Glutamatergic neuron (in vitro differentiated cells): ENCODE data around the gene BRWD1. TPM values are rescaled to one million over a fixed set of nuclear protein-coding genes. Genes with fewer than 3 reads are reported as not detected.

ENCODE experiments used
- DNase-seq: peaks from one replicate; pipeline ENCODE4 v3.0.0; 2022
- H3K27ac Mint-ChIP-seq: one replicate; pipeline ENCODE4 v1.8.0; 2020; ENCODE audit warnings: mild to moderate bottlenecking, mixed read lengths, inconsistent platforms; ENCODE audit not compliant: unreplicated experiment
- H3K27me3 Mint-ChIP-seq: one replicate; pipeline ENCODE4 v1.8.0; 2020; ENCODE audit warnings: mild to moderate bottlenecking, moderate library complexity, mixed read lengths, inconsistent platforms; ENCODE audit not compliant: unreplicated experiment
- H3K36me3 Mint-ChIP-seq: one replicate; pipeline ENCODE4 v1.8.0; 2020; ENCODE audit warnings: mild to moderate bottlenecking, mixed read lengths, inconsistent platforms; ENCODE audit not compliant: unreplicated experiment
- H3K4me1 Mint-ChIP-seq: one replicate; pipeline ENCODE4 v1.8.0; 2020; ENCODE audit warnings: mild to moderate bottlenecking, low read depth, mixed read lengths, inconsistent platforms; ENCODE audit not compliant: unreplicated experiment
- H3K4me3 Mint-ChIP-seq: one replicate; pipeline ENCODE4 v1.8.0; 2020; ENCODE audit warnings: mild to moderate bottlenecking, mixed read lengths, inconsistent platforms; ENCODE audit not compliant: unreplicated experiment
- H3K9me3 Mint-ChIP-seq: one replicate; pipeline ENCODE4 v1.8.0; 2020; ENCODE audit warnings: mild to moderate bottlenecking, moderate library complexity, mixed read lengths, inconsistent platforms; ENCODE audit not compliant: unreplicated experiment
- total RNA-seq: library from RNA; stranded (reverse); fragmentation: NEBNext Ultra II Directional; extraction: Animal tissue kit (Norgen Biotek cat#: 25700); gene quantifications from one replicate; pipeline ENCODE4 v1.2.1, GENCODE V29; 2021; ENCODE audit not compliant: unreplicated experiment
- TF ChIP-seq, protein P1 (sequence below): fragments of 200-600 bp; sonication (generic); IDR thresholded peaks from one replicate; pipeline ENCODE4 v1.5.0; 2021; ENCODE audit not compliant: partially characterized antibody, unreplicated experiment

The BRWD1 gene
- total RNA-seq, 1 donor from 2014 or later: 64.6 TPM

DNA sequence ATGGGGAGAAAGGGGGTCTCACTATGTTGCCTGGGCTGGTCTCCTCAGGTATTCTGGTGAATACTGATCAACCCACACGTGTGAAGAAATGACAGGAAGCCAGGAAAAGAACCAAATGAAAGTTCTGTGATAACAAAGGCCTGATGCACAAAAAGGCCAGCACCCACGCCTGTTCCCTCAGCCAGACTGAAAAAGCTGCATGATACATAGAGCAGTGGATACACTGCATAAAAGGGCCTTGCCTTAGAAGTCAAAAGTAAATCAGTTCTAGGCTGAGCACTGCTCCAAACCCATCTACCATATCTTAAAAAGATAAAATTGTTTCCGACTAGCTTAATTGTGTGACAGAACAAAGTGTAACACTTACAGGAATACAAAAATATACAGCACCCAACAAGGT lies 93.3 kb downstream of the BRWD1 start:
- H3K4me3 Mint-ChIP-seq: no peak overlapping the region

DNA sequence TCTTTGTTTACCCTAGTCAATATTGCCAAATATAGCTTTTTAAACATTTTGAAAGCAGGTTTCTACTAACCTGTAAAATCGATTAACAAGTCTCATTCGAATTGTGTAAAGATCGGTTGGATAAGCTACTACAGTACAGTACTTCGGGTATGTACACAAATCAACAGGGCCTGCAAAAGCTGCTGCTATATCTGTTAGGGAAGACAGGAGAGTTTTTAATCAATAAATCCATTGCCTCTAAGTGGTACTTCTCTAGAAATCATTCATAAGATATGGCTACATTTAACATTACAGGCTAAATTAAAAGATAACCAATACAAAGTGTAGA lies 95.4 kb downstream of the BRWD1 start:
- Mint-ChIP-seq H3K27me3 (no peaks in the 10 kb centered on the region), H3K36me3 (no peaks in the 10 kb centered on the region), H3K27ac (peak overlapping the region; percentile 44), H3K4me1 (peaks cover 23% of the 10 kb centered on the region), H3K9me3 (peaks cover 3% of the 10 kb centered on the region), H3K4me3 (peak overlapping the region; percentile 37)
- DNase-seq: no peak
- TF ChIP-seq, protein P1, sequence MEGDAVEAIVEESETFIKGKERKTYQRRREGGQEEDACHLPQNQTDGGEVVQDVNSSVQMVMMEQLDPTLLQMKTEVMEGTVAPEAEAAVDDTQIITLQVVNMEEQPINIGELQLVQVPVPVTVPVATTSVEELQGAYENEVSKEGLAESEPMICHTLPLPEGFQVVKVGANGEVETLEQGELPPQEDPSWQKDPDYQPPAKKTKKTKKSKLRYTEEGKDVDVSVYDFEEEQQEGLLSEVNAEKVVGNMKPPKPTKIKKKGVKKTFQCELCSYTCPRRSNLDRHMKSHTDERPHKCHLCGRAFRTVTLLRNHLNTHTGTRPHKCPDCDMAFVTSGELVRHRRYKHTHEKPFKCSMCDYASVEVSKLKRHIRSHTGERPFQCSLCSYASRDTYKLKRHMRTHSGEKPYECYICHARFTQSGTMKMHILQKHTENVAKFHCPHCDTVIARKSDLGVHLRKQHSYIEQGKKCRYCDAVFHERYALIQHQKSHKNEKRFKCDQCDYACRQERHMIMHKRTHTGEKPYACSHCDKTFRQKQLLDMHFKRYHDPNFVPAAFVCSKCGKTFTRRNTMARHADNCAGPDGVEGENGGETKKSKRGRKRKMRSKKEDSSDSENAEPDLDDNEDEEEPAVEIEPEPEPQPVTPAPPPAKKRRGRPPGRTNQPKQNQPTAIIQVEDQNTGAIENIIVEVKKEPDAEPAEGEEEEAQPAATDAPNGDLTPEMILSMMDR: no peak

More for the DNA sequence above, 93.3 kb downstream of the BRWD1 start:
- TF ChIP-seq, protein P1: no peak
- Mint-ChIP-seq H3K4me1 (peaks cover 23% of the 10 kb centered on the region), H3K27me3 (no peaks in the 10 kb centered on the region), H3K27ac (no peak overlapping the region), H3K36me3 (no peaks in the 10 kb centered on the region), H3K9me3 (peaks cover 3% of the 10 kb centered on the region)
- DNase-seq: no peak

- H3K27me3 Mint-ChIP-seq: no peaks in the 10 kb centered on the region
- peaks cover 3% of the 10 kb centered on the region for H3K9me3 Mint-ChIP-seq
- H3K27ac Mint-ChIP-seq: peak overlapping the region; percentile 44
- peak overlapping the region; percentile 37 for H3K4me3 Mint-ChIP-seq
- TF ChIP-seq, protein P1: no peak
- H3K4me1 Mint-ChIP-seq: peaks cover 22% of the 10 kb centered on the region
- H3K36me3 Mint-ChIP-seq: no peaks in the 10 kb centered on the region
- DNase-seq: no peak
Observed at GRCh38 chr21:39217356-39218081, 95.9 kb downstream of the BRWD1 start.

DNA sequence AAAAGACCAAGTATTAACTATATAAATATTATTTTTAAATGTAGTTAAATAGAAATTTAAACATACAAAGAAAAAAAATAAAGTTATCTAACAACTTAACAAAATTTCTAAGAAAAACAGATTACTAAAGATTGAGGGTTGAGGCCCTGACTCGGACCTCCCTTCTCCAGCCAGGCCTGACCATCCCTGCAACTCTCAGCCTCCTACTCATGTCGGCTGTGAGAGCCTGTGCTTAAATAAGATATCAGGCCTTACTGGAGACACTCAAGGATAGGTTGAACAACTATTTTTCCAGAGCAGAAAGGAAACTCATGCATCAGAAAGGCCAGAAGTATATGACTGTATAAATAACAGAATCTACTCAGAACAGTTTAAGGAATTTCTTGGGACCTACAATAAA lies 97.1 kb downstream of the BRWD1 start:
- H3K9me3 Mint-ChIP-seq: peaks cover 3% of the 10 kb centered on the region
- H3K4me3 Mint-ChIP-seq: no peak overlapping the region
- H3K27me3 Mint-ChIP-seq: no peaks in the 10 kb centered on the region
- H3K36me3 Mint-ChIP-seq: no peaks in the 10 kb centered on the region
- H3K4me1 Mint-ChIP-seq: peaks cover 20% of the 10 kb centered on the region
- TF ChIP-seq, protein P1: no peak
- no peak for DNase-seq
- peak overlapping the region; percentile 81 for H3K27ac Mint-ChIP-seq

GRCh38 chr21:39215078-39215477 lies 98.4 kb downstream of the BRWD1 start:
- no peaks in the 10 kb centered on the region for H3K27me3 Mint-ChIP-seq
- H3K4me3 Mint-ChIP-seq: no peak overlapping the region
- TF ChIP-seq, protein P1: no peak
- H3K4me1 Mint-ChIP-seq: peaks cover 20% of the 10 kb centered on the region
- H3K9me3 Mint-ChIP-seq: peaks cover 3% of the 10 kb centered on the region
- no peak overlapping the region for H3K27ac Mint-ChIP-seq
- no peak for DNase-seq
- no peaks in the 10 kb centered on the region for H3K36me3 Mint-ChIP-seq
